GM12892 (cell line): ENCODE measurements around the gene GSG1L.

Source experiments
- DNase-seq: peaks from one replicate; pipeline ENCODE4 v3.0.0; 2011; ENCODE audit not compliant: insufficient read length
- FAIRE-seq: peaks from 2 replicates; lab custom pipeline; 2011; peaks lifted over from hg19 to GRCh38; lab: Jason Lieb, UNC
- POLR2A ChIP-seq: IDR thresholded peaks from 2 replicates; pipeline ENCODE4 v1.6.1; 2011; ENCODE audit warnings: low read depth, low read length, control low read depth
- POLR2AphosphoS5 ChIP-seq: IDR thresholded peaks from 2 replicates; pipeline ENCODE4 v1.6.1; 2011; ENCODE audit warnings: low read depth, low read length, control low read depth
- TAF1 ChIP-seq: IDR thresholded peaks from 2 replicates; pipeline ENCODE4 v1.6.1; 2011; ENCODE audit warnings: low read depth, mild to moderate bottlenecking, control low read depth, low read length, borderline replicate concordance

GSG1L gene

GRCh38 chr16:28087675-28088300 lies 24.3 kb upstream of the GSG1L start:
- FAIRE-seq (no peak), DNase-seq (no peak)
- TF ChIP-seq POLR2A (no peak), TAF1 (no peak)

- TF ChIP-seq POLR2AphosphoS5 = no peak
- TF ChIP-seq TAF1 = no peak
- TF ChIP-seq POLR2A = no peak
- no peak for FAIRE-seq
- DNase-seq = no peak
Measured at GRCh38 chr16:28087140-28087660, 23.7 kb upstream of the GSG1L start.

GRCh38 chr16:28086186-28087139 lies 22.9 kb upstream of the GSG1L start:
- TF ChIP-seq TAF1 (no peak), POLR2A (no peak), POLR2AphosphoS5 (no peak)
- DNase-seq (no peak), FAIRE-seq (no peak)

GRCh38 chr16:28085389-28086171 lies 22.1 kb upstream of the GSG1L start:
- DNase-seq (no peak), FAIRE-seq (no peak)
- TF ChIP-seq TAF1 (no peak), POLR2AphosphoS5 (no peak), POLR2A (no peak)

- no peak for DNase-seq
- FAIRE-seq = no peak
- TF ChIP-seq POLR2AphosphoS5 = no peak
- no peak for TF ChIP-seq POLR2A
- TF ChIP-seq TAF1 = no peak
Measured at GRCh38 chr16:28084209-28084608, 20.7 kb upstream of the GSG1L start.

- no peak for FAIRE-seq
- TF ChIP-seq POLR2AphosphoS5 = no peak
- TF ChIP-seq POLR2A = no peak
- no peak for TF ChIP-seq TAF1
- DNase-seq = no peak
Measured at GRCh38 chr16:28082624-28083023, 19.1 kb upstream of the GSG1L start.

GRCh38 chr16:28081391-28081968 lies 18.0 kb upstream of the GSG1L start:
- FAIRE-seq (no peak), DNase-seq (no peak)
- no peak for TF ChIP-seq POLR2A
- no peak for TF ChIP-seq POLR2AphosphoS5
- TF ChIP-seq TAF1 = no peak

GRCh38 chr16:28078261-28078660 lies 14.7 kb upstream of the GSG1L start:
- TF ChIP-seq TAF1 = no peak
- TF ChIP-seq POLR2A = no peak
- TF ChIP-seq POLR2AphosphoS5 = no peak
- no peak for FAIRE-seq
- no peak for DNase-seq

GRCh38 chr16:28073836-28074235 lies 10.3 kb upstream of the GSG1L start:
- DNase-seq = no peak
- no peak for FAIRE-seq
- no peak for TF ChIP-seq POLR2A
- no peak for TF ChIP-seq TAF1
- no peak for TF ChIP-seq POLR2AphosphoS5

GRCh38 chr16:28072087-28072486 lies 8.6 kb upstream of the GSG1L start:
- no peak for FAIRE-seq
- DNase-seq = no peak
- no peak for TF ChIP-seq TAF1
- TF ChIP-seq POLR2A = no peak
- TF ChIP-seq POLR2AphosphoS5 = no peak
